GM19240 (cell line): ENCODE data around the gene C14orf39.
"Not testable (repeated sequence)": the region's sequence is repeated elsewhere in the genome, so short reads cannot be mapped to it uniquely, and the experiment has no call there.

Experiments used
- DNase-seq: peaks from one replicate; pipeline ENCODE4 v3.0.0; 2011; ENCODE audit warnings: low spot score; ENCODE audit not compliant: insufficient read length

The C14orf39 gene

DNA sequence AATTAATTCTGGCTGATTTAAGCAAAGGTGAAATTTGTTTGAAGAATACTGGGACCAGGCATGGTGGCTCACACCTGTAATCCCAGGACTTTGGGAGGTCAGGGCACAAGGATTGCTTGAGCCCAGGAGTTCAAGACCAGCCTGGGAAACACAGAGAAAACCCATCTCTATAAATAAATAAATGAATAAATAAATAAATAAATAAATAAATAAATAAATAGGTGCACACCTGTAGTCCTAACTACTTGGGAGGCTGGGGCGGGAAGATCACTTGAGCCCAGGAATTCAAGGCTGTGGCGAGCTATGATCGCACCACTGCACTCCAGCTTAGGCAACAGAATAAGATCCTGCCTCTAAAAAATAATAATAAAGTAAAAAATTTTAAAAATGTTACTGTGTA lies 4.4 kb upstream of the C14orf39 start:
- DNase-seq: no peak

DNA sequence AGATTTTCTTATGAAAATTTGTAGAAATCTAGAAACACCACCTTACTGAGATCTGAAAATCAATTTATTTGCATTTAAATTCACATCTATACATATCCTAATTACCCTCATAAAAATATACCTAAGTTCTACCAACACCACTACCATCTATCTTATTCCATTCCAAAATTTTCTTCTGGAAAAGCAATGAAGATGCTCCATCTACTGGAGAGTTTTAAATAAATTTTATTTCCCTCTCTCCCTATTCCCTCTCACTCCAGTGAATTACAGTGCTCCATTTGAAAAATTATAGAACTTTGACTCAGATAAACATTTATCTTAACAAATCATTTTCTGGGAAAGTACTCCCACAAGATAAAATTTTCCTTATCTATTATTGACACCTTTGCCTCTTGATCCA lies 2.3 kb upstream of the C14orf39 start:
- DNase-seq: no peak

DNA sequence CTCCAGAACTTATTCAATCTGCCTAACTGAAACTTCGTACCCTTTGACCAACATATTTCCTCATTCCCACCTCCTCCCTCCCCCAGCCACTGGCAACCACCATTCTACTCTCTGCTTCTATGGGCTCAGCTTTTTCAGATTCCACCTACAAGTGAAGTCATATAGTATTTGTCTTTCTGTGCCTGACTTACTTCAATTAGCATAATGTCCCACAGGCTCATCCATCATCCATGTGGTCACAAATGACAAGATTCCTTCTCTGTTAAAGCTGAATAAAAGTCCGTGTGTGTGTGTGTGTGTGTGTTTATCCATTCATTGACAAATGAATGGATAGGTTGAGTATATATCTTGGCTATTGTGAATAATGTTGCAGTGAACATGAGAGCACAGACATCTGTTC lies 1.3 kb upstream of the C14orf39 start:
- no peak for DNase-seq

DNA sequence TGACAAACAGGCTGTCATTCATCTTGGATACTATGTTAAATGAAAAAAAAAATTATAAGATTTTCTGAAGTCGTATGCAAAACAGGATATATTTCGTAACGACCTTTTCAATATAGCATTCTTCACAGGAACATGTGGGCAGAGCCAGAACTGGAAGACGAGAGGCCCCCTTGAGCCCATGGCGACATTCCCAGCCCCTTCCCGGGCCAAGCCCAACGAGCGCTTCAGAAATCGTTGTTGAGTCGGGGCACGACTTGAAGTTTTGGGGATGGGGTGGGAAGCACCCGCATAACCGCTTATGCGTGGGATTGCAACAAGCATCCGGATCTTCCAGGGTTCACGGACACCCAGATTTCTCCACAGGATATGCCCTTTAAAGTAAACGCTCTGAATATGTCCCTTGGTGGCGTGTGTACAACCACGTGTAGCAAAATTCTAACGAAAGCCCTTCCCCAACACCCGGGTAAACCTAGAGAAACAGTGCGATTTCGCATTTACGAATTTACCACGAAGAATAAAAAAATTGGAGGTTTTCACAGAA lies 736 bp downstream of the C14orf39 start:
- no peak for DNase-seq

DNA sequence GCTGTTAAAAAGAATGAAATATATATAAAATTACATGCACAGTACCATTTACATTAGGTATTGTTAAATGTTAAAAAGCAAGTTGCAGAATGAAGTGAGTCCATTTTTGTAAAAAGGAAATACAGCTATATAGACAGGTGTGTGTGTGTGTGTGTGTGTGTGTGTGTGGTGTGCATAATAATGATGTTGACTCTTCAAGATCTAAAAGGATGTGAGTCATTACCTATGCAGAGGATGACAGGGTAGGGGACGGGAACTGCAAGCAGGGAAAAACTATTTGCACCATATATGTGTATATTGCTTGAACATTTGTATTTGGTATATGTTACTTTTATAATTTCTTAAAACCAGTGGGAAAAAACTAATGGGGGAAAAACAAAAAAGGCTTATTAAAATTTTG lies 3.1 kb downstream of the C14orf39 start:
- no peak for DNase-seq

DNA sequence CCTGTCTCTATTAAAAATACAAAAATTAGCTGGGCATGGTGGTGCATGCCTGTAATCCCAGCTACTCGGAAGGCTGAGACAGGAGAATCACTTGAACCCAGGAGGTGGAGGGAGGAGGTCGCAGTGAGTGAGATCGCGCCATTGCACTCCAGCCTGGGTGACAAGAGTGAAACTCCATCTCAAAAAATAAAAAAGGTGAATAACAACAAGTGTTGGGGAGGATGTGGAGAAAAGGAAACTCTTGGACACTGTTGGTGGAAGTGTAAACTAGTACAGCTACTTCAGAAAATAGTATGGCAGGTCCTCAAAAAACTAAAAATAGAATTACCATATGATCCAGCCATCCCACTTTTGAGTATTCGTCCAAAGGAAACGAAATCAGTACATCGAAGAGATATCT lies 5.6 kb downstream of the C14orf39 start:
- DNase-seq: not testable (repeated sequence)

DNA sequence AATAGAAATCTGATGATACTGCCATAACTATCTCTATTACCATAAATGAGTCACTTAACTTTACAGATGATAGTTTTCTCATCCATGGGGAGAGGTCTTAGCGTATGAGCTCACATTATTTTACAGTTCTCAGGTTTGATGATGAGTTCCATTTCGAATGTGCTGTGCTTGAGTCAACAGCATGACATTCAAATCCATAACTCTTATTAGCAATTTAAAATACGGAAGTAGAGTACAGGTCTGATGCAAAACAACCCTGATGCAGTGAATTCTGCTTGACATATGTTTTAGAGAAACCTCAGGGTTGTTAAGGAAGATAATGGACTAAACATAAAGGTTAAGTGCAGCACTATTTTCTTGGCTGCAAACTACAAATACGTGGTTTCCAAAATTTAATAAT lies 30.0 kb downstream of the C14orf39 start:
- DNase-seq: no peak

DNA sequence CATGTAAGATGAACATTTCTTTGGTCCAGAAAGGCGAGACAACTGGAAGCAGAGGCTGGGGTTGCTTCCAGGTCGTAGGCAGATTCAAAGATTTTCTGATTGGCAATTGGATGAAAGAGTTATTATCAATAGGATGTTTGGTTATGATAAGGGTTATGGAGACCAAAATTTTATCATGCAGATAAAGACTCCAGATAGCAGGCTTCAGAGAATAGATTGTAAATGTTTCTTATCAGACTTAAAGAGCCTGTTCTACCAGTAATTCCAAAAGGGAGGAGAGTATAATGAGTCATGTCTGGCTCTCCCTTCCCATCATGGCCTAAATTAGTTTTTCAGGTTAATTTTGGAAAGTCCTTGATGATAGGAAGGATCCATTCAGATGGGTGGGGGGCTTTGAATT lies 55.6 kb downstream of the C14orf39 start:
- DNase-seq: no peak

DNA sequence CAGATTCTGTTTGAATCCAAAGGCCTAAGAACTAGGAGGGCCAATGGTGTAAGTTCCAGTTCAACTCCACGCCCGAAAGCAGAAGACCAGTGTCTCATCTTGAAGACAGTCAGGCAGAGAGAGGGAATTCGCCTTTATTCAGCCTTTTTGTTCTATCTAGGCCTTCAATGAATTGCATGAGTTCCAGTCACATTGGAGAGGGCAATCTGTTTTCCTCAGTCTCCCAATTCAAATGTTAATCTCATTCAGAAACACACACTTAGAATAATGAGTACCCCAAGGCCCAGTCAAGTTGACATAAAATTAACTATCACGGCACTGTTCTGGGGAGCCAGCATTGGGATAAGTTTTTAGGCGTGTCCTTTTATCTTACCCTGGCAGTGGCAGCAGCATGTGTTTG lies 65.8 kb downstream of the C14orf39 start:
- DNase-seq: no peak

DNA sequence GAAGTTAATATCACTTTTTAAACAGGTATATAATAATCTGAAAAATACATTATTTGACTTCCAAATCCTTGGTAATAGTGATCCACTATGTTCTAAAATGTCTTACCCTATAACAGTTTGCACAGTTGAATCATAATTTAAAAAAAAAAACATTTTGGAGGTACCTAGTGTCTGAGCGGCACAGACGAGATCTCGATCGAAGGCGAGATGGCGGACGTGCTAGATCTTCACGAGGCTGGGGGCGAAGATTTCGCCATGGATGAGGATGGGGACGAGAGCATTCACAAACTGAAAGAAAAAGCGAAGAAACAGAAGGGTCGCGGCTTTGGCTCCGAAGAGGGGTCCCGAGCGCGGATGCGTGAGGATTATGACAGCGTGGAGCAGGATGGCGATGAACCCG lies 88.3 kb downstream of the C14orf39 start:
- DNase-seq: not testable (repeated sequence)

DNA sequence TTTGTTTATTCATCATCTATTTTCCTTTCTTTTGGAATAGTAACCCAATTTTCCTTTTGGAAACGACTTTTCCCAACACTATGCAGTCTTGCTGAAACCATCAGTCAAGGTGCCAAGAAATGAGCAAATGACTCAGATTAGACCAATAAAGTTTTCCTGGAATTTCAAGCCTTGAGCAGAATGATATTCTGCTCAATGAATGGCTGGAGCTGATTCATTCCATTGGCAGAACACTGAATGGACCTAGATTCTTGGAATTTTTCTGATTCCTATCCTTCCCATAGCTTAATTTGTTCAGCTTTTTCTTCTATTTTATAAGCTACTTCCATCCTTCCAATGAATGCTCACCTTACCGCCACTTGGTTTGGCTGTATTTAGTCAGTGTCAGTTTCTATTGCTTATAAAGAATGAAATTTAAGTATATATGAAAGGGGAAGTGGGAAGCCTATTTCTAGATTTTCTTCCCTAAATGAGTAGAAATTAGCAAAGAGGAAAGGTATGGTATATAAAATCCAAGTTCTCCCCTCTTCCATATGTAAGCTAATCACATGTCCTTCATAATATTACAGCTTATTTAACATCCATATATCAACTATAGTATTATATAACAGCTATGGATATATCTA lies 89.0 kb downstream of the C14orf39 start:
- DNase-seq: no peak
